Cardiac muscle cell (in vitro differentiated cells and primary cell): ENCODE results near the gene HOXA3. TPM values are rescaled to one million over a fixed set of nuclear protein-coding genes. Genes with fewer than 3 reads are reported as not detected.

Experiments
- DNase-seq, 2 donors: peaks; one replicate each; pipeline versions ENCODE4 v3.0.0 to v3.0.0-alpha.2; 2010 to 2017; ENCODE audit warnings: low read depth in 1 of 2, low spot score in 1 of 2
- H3K27ac ChIP-seq: fragments of 200-600 bp; sonication (generic); 2 replicates; pipeline ENCODE4 v1.5.1; 2016
- H3K27me3 ChIP-seq: fragments of 200-600 bp; sonication (generic); 2 replicates; pipeline ENCODE4 v1.6.0; 2016; ENCODE audit warnings: control low read depth
- H3K36me3 ChIP-seq: fragments of 200-600 bp; sonication (generic); 2 replicates; pipeline ENCODE4 v1.5.1; 2016; ENCODE audit warnings: control low read depth
- H3K4me1 ChIP-seq: fragments of 200-600 bp; sonication (generic); 2 replicates; pipeline ENCODE4 v1.8.1; 2017; ENCODE audit warnings: low read depth, mild to moderate bottlenecking, mixed run types
- H3K4me3 ChIP-seq: fragments of 200-600 bp; sonication (generic); 2 replicates; pipeline ENCODE4 v1.5.1; 2016; ENCODE audit warnings: mild to moderate bottlenecking
- H3K9me3 ChIP-seq: fragments of 200-600 bp; sonication (generic); 2 replicates; pipeline ENCODE4 v1.5.1; 2017; ENCODE audit warnings: low read depth, mild to moderate bottlenecking, control low read depth
- CTCF ChIP-seq: IDR thresholded peaks from 2 replicates; pipeline ENCODE4 v1.5.1; 2012; ENCODE audit warnings: low read depth, mild to moderate bottlenecking, low read length
- polyA plus RNA-seq: library from polyadenylated mRNA; unstranded; fragments of >200 nt; fragmentation: Nextera tagmentation; extraction: Ambion mirVana; gene quantifications from 2 replicates; pipeline ENCODE4 v1.2.1, GENCODE V29; 2016
- total RNA-seq: library from RNA; depleted of rRNA; stranded (reverse); fragments of >200 nt; gene quantifications from 2 replicates; pipeline ENCODE4 v1.2.3, GENCODE V29; 2016

Gene HOXA3
- total and polyA plus RNA-seq, 2 experiments from 2014 or later: 1.4 to 9.4 TPM

GRCh38 chr7:27068259-27068658 lies 84.1 kb downstream of the HOXA3 start:
- TF ChIP-seq CTCF: no peak

GRCh38 chr7:27066148-27066547 lies 86.2 kb downstream of the HOXA3 start:
- H3K9me3 ChIP-seq: no peaks in the 10 kb centered on the region
- no peaks in the 10 kb centered on the region for H3K36me3 ChIP-seq
- no peaks in the 10 kb centered on the region for H3K4me1 ChIP-seq
- no peak for TF ChIP-seq CTCF
- no peak overlapping the region for H3K4me3 ChIP-seq
- no peaks in the 10 kb centered on the region for H3K27me3 ChIP-seq
- DNase-seq: no peak
- H3K27ac ChIP-seq: no peak overlapping the region

More at GRCh38 chr7:27068259-27068658, 84.1 kb downstream of the HOXA3 start:
- H3K4me1 ChIP-seq: peaks cover 8% of the 10 kb centered on the region
- H3K27ac ChIP-seq: no peak overlapping the region
- no peaks in the 10 kb centered on the region for H3K36me3 ChIP-seq
- H3K9me3 ChIP-seq: no peaks in the 10 kb centered on the region
- H3K27me3 ChIP-seq: no peaks in the 10 kb centered on the region
- DNase-seq: no peak
- H3K4me3 ChIP-seq: no peak overlapping the region

GRCh38 chr7:27065709-27066108 lies 86.7 kb downstream of the HOXA3 start:
- no peak for DNase-seq

GRCh38 chr7:27064661-27065060 lies 87.7 kb downstream of the HOXA3 start:
- H3K27ac ChIP-seq: no peak overlapping the region
- no peaks in the 10 kb centered on the region for H3K9me3 ChIP-seq
- no peak for DNase-seq
- no peaks in the 10 kb centered on the region for H3K4me1 ChIP-seq
- no peaks in the 10 kb centered on the region for H3K36me3 ChIP-seq
- H3K27me3 ChIP-seq: peaks cover 12% of the 10 kb centered on the region
- no peak for TF ChIP-seq CTCF
- no peak overlapping the region for H3K4me3 ChIP-seq

More at GRCh38 chr7:27065709-27066108, 86.7 kb downstream of the HOXA3 start:
- Histone ChIP-seq H3K36me3 (no peaks in the 10 kb centered on the region), H3K27ac (no peak overlapping the region), H3K27me3 (peaks cover 1% of the 10 kb centered on the region), H3K4me3 (no peak overlapping the region), H3K4me1 (no peaks in the 10 kb centered on the region), H3K9me3 (no peaks in the 10 kb centered on the region)
- no peak for TF ChIP-seq CTCF

GRCh38 chr7:27064159-27064558 lies 88.2 kb downstream of the HOXA3 start:
- H3K27me3 ChIP-seq: peaks cover 16% of the 10 kb centered on the region

More at GRCh38 chr7:27064159-27064558, 88.2 kb downstream of the HOXA3 start:
- Histone ChIP-seq H3K36me3 (no peaks in the 10 kb centered on the region), H3K4me3 (no peak overlapping the region), H3K27ac (no peak overlapping the region), H3K4me1 (no peaks in the 10 kb centered on the region), H3K9me3 (no peaks in the 10 kb centered on the region)
- no peak for DNase-seq
- TF ChIP-seq CTCF: no peak
